ENCODE data around the gene UIMC1.
"Not testable (repeated sequence)": the region's sequence is repeated elsewhere in the genome, so short reads cannot be mapped to it uniquely, and the experiment has no call there.

The UIMC1 gene

DNA sequence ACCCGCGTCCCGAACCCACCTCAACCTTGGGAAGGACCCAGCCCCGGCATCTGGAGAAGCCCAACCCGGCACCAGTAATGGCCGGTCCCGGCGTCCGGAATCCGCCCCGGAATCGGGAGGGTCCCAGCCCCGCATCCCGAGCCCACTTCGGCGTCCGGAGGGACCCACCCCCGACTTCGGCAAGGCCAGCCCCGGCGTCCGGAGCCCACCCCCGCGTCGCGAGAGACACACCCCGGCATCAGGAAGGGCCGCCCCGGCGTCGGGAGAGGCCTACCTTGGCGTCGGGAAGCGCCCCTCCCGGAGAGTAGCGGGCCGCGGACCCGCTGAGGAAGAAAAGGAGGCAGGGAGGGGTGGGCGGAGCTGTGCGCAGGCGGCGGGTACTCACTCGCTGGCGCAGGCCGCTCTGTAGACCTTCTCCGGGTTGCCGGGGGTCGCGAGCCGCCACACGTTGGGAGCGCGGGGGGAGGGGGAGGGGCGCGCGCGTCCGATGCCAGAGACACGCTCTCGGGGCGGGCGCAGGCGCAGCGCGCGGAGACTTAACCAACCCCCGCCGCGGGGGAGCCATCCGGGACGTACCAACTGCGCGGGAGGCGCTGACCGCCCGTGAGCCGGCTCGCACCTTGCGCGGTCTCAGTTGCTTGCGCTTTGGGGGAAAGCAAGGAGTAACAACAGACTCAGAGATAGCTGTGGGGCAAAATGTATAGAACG, at the start of gene UIMC1:
Gene UIMC1, minus strand, starts transcription at position 515 of the 708 bp plus-strand sequence. CDS start 24,164 bp downstream, outside the sequence.
- DNase-seq: peak; percentile 97

DNA sequence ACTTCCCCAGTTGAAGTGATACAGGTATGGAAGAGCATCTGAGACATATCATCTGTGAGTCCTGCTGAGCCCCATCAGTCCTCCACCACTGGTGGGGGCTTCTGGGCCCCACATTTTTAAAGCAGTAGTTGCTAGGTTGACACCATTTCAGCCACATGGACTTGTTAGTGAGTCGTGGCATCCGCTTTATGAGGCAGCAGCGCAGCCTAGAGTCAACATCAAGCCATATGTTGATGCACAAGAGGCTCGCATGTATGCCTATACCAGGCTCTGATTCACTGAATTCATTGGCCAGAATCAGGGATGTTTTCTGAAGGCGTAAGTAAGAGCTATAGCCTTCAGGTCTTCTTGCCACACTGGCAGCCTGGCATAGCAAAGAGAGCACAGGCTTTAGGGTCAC, 42.7 kb upstream of the UIMC1 start:
- DNase-seq: no peak

DNA sequence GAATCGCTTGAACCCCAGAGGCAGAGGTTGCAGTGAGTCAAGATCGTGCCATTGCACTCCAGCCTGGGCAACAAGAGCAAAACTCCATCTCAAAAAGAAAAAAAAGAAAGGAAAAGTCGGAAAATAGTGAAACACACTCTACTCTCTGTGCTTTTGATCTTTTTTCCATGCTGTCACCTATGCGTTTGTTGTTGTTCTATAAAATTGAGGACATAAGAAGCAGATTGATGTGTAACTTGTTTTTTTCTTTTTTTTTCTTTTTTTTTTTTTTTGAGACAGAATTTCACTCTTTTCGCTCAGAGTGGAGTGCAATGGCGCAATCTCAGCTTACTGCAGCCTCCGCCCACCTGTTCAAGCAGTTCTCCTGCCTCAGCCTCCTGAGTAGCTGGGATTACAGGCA, 42.0 kb upstream of the UIMC1 start:
- not testable (repeated sequence) for DNase-seq

DNA sequence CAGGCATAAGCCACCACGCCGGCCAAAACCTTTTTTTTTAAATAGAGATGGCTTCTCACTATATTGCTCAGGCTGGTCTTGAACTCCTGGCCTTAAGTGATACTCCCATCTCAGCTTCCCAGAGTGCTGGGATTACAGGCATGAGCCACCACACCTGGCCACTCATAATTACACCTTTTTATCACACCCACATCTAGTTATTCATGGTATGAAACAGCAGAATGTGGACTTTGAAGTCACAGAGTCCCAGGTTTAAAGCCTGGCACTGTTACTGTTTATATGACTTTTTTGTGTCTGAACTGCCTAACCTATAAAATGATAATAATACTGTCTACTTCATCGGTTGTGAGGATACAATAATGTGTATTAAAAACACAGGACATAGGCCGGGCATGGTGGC, 39.1 kb upstream of the UIMC1 start:
- no peak for DNase-seq

DNA sequence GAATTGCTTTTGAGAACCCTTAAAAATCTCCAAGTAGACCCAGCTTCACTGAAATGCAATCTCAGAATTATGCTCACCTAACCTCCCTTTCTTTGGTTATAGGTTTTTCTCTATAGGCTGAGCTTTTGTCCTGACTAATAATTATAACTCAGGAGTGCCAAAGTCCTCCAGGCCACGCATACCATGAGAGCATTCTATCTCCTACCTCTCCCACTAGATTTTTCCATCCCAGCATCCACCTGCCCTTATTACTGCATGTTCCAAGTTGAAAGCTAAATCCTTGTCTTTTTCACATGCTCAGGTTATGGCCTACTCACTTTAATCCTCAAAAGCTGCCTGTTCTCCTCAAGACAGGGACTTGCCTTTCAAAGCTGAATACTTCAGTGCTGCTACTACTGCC, 38.1 kb upstream of the UIMC1 start:
- no peak for DNase-seq

DNA sequence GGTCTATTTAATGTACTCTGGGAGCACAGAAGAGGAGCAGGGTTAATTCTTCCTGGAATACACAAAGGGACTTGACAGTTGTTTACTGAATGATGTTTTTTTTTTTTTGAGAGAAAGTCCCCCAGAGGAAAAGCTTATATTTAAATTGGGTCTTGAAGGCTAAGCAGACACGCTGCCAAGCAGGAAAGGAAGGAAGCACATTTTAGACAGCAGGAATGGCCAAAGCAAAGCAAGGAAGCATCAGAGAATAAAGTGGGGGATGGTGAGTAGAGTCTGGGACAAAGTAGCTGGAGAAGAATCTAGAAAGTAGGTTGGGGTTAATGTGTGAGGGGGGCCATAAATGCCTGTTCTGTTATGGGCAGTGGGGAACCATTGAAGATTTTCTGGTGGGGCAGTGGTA, 37.4 kb upstream of the UIMC1 start:
- DNase-seq: no peak

DNA sequence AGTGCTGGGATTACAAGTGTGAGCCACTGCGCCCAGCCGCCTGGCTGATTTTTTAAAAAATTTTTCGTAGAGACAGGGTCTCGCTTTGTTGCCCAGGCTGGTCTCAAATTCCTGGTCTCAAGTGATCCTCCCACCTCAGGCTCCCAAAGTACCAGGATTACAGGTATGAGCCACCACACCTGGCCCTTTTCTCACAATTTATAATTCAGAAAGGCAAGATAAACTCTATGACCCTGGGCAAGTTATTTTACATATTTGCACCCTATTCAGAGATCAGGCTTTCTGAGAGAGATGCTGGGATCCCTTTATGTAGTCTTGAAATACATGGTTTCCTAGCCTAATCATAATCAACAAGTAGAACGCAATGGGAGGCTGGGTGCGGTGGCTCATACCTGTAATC, 36.5 kb upstream of the UIMC1 start:
- no peak for DNase-seq

DNA sequence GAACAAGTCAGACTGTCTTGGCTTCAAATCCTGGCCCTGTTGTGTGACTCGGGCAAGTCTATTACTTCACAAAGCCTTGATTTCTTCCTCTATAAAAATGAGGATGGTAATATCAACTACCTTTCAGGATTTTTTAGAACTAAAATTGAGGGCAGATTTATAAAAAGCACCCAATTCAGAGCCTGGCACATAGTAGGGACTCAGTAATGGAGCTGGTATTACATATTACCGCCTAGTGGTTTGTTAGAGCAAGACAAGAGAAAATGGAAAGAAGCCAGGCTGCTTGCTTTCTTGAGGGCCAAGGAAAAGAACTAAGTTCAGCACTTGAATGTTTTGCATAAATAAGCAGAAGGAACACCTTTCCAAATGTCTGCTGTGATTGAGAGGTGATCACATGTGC, 35.4 kb upstream of the UIMC1 start:
- no peak for DNase-seq

DNA sequence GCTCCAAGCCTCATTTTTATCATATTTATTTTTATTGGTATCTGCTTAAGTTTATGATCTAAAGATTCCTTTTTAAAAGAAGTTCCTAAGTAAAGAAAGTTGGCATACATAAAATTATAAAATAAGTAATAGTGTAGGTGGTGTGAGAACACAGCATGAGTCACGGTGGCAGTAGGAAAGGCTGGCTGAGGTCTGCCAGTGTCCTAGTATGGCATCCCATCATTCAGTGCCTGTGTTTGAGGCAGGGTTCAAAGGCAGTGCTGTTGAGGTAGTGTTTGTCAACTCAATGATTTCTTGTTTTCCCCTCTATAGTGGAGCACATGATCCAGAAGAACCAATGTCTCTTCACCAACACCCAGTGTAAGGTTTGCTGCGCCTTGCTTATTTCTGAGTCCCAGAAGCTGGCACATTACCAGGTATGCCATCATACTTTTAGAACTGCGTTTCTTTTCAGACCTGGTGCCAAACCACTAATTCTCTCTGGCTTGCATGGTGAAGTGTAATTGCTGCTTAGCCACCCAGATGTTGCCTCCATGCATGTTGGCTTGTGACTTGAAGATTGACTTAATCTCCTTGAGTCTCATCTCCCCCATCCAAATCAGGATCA, 34.3 kb upstream of the UIMC1 start:
- DNase-seq: no peak

DNA sequence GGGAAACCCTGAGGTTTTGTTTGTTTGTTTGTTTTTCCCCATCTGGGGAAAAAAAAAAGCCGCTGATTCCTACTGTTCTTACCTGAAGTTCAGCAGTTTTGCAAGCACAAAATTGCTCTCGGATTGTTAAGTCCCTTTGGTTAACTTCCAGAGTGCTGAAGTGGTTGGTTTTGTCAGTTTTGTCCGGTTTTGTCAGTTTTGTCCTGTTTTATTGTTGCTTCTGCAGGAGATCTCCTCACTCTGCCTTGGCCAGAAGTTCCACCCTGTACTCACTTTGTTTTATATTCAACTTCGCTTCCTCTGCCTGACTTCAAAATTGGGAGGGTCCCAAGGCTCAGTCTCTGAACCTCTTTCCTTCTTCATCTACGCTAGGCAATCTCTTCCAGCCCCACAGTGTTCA, 30.3 kb upstream of the UIMC1 start:
- no peak for DNase-seq

DNA sequence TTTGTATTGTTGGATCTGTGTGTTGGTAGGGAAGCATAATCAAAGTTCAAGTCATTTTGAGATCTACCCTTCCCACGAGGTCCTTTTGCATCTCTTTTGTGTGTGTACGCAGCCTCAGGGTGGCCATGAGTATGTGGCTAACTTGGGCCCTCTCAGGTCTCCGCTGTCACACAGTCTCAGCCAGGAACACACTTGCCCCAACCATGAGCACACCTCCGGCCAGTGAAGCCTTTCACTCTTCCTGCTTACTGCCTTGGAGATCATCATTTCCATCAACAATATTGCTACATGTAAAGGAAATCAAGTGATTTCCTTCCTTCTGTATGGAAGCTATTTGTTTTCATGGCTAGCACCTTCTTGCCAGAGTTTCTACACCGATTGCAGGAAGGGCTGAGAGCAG, 29.9 kb upstream of the UIMC1 start:
- DNase-seq: peak; percentile 22

DNA sequence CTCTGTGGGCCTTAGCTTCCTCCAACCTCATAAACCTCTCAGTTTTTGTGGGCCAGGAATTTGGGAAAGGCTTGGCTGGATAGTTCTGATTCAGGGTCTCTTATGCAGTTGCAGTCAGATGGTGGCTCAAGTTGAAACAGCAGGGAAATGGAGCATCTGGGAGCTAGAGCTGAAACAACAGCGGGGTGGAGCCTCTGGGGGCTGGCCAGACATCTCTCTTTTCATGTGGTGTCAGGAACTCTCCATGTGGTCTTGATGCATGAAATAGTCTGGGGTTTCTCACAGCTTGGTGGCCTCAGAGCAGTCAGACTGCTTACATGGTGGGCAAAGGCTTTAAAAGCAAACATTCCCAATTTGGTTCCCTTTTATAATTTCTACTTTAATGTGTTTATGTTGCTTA, 29.4 kb upstream of the UIMC1 start:
- no peak for DNase-seq

DNA sequence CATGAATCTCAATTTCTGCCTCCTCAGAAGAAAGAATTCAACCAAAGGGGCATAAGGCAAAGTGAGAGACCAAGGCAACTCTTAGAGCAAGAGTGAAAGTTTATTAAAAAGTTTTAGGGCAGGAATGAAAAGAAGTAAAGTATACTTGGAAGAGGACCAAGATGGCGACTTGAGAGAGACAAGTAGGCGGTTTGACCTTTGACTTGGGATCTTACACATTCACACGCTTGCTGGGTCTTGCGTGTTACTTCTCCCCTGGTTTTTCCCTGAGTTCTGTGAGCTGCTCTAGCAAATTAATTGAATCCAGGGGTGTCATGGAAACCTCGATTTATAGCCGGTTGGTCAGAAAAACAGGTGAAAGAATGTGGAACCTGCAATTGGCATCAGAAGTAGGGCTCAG, 22.9 kb upstream of the UIMC1 start:
- no peak for DNase-seq

DNA sequence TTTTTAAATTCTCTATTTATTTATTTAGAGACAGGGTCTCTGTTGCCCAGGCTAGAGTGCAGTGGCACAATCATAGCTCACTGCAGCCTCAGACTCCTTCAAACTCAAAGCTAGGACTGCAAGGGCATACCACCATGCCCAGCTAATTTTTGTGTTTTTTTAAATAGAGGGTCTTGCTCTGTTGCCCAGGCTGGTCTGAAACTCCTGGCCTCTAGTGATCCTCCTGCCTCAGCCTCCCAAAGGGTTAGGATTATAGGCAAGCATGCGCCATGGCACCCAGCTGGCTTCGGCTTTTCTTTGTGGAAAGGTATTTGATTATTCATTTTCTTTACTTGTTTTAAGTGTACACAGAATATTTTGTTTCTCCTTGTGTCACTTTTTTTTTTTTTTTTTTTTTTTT, 21.1 kb upstream of the UIMC1 start:
- peak; percentile 47 for DNase-seq

DNA sequence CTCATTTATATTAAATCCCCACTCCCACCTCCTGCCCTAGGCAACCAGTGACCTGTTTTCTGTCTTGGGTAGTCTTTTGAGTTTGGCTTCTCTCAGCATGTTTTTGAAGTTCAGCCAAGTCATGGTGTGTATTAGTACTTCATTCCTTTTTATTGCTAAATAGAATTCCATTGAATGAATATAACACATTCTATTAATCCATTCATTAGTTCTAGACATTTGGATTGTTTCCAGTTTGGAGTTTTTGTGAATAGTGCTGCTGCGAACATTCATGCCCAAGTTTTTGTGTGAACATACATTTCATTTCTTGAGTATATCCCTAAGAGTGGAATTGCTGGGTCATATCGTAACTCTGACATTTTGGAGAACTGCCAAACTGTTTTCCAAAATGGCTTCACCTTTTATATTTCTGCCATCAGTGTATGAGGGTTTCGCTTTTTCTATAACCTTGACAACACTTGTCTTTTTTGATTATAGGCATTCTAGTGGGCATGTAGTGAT, 18.6 kb upstream of the UIMC1 start:
- no peak for DNase-seq

DNA sequence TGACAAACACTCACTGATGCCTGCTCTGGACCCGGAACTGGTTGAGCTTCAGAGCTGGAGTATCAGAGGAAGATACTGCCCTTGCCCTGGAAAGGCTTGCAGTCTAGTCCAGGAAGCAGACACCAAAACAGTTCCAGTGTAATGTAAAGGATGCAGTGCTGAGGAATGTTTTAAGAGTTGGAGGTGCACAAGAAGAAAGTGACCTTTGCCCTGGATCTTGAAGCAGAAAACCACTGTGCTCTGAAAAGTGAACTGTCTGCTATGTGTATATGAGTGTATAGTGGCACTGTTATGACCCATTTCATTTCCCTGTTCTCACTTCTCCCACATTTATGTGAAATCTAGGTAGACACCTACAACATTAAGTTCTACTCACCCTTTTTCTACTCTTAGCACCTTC, 18.0 kb upstream of the UIMC1 start:
- DNase-seq: no peak

DNA sequence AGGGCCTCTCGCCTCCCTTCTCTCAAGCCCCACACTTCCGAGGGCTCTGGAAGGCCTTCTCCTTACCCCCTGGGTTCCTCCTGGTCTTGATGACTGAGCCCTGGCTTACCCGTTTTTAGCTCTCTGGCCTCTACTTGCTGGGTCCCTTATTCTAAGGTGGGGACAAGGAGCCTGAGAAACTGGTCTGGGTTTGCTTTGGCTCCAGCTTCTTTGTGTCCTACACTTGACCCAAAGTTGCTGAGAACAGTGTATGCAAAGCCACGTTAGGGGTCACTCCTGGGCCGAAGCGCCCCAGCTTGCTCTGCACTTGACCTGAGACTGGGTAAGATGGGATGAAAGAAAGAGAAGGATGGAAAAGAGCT, 16.7 kb upstream of the UIMC1 start:
- no peak for DNase-seq

DNA sequence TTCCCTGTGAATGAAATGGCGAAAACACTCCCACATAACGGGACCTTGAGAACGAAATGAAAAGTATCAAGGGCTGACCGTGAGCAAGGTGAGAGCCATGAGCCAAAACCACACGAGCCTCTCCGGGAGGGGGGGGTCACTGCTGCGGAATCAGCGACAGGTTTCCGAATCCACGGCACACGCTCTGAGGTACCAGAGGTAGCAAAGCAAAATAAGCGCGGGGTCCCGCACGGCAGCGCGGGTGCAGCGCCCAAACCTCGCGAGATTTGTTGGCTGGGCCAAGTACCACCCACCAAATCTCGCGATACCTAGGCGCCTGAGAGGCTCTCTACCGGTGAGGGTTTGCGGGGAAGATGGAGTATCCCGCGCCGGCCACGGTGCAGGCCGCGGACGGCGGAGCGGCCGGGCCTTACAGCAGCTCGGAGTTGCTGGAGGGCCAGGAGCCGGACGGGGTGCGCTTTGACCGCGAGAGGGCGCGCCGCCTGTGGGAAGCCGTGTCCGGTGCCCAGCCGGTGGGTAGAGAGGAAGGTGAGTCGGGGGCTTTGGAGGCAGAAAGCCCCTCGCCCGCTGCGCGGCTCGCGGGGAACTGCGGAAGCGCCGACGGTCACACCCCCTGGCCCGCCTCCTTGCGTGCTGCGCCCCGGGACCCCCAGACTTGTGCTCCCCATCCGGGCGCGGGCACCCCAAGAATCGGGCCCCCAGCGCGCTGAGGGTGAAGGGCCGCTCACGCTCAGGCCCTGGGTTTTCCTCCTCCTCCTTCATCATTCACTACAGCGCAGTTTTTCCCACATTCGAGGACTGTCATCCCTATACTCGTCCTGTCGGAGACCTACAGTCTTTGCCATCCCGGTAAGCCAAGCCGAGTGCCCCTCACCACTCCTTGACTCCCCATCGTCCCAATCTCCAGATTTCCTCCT, 16.1 kb upstream of the UIMC1 start, which contains the start of gene ZNF346:
Gene ZNF346, plus strand, starts transcription at position 311 of the 917 bp plus-strand sequence. Its CDS starts 43 bp downstream, at position 354.
- DNase-seq: peak; percentile 95

DNA sequence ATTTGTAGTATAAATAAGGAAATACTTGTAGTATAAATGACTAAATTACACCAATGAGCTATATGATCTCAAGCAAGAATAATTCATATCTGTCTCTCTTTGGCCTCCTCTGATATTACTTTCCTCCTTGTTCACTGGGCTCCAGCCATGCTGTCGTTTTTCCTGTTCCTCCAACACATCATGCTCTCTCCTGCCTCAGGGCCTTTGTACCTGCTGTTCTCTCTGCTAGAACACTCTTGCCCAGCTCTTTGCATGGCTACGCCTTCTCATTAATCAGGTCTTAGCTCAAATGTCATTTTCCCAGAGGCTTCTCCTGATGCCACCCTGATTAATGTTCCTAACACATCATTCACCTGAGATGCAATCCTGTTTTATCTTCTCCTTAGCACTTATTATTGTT, 13.5 kb upstream of the UIMC1 start:
- DNase-seq: no peak

DNA sequence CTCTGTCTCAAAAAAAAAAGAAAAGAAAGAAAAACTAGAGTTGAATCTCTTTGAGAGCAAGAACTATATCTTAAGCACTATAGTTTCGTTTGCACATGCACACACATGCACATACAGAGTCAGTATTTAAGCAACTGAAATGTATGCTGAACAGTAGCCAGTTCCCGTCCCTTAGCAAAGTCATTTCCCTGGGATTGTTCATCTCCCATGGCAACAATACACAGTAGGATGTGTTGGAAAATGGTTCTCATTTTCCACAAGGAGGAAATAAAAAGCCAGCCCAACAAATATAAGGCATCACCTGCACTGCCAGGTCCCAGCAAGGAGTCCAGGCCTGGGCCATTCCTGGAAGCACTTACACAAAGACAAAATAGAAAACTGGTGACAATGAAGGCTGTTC, 11.8 kb upstream of the UIMC1 start:
- no peak for DNase-seq

DNA sequence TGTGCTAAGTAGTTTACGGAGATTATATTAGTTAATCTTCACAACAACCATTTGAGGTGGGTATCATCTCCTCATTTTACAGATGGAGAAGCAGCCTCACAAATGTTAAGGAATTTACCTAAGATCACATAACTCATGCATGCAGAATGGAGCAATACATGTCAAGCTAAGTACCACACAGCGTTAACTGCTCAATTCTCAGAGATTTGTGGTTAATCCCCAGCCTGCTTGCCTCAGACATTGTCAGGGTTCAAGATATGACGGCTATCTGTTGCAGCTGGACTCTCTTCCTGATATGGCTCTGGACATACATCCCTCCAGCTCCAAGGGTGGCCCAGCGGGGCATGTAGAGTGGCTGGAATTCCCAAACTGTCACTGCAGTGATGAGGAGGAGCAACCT, 8.6 kb upstream of the UIMC1 start:
- no peak for DNase-seq

DNA sequence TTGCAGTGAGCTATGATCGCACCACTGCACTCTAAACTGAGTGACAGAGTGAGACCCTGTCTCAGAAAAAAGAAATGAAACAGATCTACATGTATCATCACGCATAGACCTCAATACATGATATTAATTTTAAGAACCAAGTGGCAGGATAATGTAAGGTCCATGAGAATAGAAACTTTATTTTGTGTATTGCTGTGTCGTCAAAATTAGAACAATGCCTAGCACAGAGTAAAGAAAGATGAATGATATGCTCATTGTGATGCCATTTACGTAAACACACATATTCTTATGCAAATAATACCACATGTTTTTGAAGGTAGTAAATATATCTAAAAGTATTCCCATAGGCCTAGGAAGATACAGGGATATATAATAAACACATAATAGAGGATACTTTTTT, 3.6 kb upstream of the UIMC1 start:
- DNase-seq: no peak

DNA sequence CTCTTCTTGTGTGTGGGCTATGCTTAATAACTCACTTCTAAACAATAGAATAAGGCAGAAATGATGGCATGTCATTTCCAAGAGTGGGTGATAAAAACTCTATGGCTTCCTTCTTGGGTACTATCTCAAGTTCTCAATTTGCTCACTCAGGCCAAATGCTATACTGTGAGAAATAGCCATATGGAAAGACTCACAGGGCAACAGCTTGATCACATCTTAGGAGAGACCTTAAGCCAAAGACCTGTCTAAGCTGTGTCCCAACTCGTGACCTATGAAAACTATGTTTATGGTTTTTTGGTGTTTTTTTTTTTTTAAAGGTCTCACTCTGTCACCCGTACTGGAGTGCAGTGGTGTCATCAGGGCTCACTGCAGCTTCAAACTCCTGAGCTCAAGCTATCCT, 2.1 kb upstream of the UIMC1 start:
- DNase-seq: no peak
